ENCODE results near the gene TSC2.
A peak's percentile ranks its signal among the peaks of the same experiment; 100 is the strongest.

The TSC2 gene

DNA sequence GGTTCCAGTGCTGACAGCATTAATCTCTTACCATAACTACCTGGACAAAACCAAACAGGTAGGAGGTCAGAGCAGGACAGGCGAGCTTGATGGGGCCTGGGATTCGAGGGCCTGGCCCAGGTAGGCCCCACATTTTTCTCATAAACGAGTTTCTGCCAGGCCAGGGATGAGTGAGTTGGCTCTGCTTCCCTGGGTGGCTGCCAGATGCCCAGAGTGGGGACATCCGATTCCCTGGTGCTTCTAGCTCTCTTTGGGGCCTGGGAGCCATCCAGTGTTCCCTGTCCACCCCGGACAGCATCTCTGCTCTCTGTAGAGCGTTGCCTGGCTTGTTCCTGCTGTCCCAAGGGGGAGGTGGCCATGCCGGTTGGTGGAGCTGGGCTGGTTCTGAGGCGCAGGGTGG lies 25.1 kb downstream of the TSC2 start:
- no peak for DNase-seq

DNA sequence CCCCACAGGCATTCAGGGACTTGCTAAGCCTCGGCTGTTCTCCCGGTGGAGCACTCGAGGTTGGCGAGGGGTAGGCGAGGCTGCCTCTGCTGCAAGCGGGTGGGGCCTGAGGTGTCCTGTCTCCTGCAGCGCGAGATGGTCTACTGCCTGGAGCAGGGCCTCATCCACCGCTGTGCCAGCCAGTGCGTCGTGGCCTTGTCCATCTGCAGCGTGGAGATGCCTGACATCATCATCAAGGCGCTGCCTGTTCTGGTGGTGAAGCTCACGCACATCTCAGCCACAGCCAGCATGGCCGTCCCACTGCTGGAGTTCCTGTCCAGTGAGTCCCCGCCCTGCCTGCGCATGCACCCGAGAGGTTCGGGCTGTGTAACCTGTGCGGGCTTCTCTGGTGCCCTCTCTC lies 26.3 kb downstream of the TSC2 start:
- DNase-seq, result no peak

DNA sequence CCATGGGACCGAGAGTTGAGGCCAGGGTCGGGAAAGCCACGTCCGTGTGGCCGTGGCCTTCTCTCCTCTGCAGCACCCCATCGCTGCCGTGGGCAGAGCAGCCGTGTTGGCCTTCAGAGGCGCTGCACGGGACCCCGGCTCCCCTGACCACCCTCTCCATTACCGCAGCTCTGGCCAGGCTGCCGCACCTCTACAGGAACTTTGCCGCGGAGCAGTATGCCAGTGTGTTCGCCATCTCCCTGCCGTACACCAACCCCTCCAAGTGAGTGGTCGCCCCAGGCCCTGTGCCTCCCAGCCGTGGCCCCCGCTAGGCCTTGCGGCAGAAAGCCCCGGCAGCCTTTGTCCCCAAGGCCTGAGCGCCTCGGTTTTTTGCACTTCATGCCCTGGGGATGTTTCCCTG lies 27.8 kb downstream of the TSC2 start:
- no peak for DNase-seq

DNA sequence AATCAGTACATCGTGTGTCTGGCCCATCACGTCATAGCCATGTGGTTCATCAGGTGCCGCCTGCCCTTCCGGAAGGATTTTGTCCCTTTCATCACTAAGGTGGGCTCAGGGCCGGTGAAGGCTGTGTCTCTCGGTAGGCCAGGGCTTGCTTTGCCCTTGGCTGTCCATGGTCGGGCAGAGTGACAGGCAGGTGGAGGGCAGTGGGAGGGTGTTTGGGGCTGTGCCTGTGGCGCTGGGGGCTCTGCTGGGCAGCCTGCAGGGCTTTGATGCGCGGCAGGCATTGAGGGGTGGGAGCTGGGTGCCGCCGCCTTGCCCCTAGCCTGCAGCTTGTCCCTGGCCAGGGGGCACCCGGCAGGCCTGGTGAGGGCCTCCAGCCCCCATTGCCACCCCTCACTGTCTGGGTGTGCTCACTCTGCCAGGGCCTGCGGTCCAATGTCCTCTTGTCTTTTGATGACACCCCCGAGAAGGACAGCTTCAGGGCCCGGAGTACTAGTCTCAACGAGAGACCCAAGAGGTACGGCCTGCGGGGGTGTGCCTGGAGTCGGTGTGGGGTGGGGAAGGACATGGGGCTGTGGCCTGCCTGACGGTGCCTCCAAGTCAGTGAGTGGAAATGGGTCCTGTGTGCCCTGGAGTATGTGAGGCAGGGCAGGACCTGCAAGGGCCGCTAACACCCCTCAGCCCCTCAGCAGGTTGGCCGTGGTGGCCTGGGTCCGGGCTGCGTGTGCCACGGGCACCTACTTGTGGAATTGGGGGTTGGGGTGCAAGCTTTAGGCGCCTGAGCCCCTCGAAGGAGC lies 28.5 kb downstream of the TSC2 start:
- no peak for DNase-seq

DNA sequence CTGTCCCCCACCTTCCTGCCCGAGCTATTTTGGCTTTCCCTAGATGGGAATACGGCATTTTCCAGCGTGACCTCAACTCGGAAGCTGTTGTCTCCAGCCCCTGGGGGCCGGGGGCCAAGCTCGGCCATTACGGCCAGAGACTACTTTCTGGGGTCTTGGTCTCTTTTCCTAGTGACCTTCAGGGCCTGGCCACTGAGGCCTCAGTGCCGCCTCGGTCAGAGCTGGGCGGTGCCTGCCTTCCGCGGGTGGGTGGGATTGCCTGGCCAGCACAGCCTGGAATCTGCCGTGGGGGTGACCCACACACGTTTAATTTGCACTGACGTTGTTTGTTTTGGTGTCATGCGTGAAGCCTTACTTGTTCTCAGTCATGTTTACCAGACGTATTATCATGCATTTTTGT lies 29.2 kb downstream of the TSC2 start:
- no peak for DNase-seq

DNA sequence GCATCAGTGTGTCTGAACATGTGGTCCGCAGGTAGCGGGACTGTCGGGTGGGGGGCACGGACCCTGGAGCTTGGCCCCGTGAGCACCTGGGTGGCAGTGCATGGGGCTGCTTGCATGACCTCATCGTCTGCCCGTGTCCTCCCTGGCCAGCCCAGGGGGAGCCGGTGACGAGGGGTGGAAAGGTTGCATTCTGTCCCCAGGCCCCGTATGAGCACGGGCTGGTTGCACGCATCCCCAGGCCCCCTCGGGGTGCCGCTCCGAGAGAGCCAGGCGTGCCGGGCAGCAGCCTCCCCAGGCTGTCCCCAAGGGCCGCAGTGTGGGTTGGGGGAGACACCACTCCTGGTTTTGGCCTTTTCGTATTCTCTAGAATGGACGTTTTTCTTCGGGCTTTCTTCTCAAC lies 29.9 kb downstream of the TSC2 start:
- no peak for DNase-seq

DNA sequence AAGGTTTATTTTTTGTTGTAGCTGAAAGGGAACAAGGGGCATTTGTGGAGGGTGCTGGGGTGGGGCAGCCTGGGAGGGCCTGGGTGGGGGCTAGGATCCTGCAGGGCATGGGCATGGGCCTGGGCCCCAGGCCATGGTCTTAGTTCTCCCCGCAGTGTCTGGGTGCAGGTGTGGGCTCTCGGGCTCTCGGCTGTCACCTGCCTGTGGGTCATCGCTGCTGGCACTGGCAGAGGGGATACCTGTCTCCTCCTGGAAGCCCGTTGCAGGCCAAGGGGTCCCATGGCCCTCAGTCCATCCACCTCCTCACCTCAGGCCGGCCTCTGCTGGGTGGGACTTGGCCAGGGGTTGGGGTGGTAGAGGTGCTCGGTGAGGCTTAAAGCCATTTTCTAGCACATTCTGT lies 30.3 kb downstream of the TSC2 start:
- DNase-seq, result no peak

DNA sequence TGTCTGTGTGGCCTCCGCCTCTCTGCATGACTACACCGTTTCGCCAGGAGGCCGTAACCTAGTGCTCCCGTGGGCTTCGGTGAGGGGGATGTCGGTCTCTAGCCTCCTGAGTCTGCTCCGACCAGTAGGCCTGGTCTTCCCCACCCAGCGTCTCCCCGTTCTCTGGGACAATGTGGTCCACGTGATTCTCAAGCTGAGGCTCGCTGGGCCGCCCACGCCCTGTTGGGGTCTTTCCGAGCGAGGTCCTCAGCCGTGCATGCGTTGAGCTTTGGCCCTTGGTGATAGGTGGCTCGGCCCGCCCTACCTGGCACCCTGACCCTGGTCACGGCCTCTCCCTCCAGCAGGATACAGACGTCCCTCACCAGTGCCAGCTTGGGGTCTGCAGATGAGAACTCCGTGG lies 30.9 kb downstream of the TSC2 start:
- no peak for DNase-seq

DNA sequence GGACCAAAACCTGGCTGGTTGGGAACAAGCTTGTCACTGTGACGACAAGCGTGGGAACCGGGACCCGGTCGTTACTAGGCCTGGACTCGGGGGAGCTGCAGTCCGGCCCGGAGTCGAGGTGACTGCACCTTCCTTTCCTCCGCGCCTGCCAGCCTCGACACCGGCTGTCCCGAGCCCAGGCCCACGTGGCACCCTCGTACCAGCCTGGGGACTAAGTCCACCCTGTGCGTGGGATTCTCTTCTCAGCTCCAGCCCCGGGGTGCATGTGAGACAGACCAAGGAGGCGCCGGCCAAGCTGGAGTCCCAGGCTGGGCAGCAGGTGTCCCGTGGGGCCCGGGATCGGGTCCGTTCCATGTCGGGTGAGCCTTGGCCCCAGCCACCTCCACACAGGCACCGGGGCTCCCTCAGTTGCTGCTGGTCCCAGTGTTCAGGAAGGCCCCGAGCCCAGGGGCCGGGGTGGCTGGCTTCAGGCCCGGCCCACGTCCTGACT lies 31.6 kb downstream of the TSC2 start:
- DNase-seq, result no peak

DNA sequence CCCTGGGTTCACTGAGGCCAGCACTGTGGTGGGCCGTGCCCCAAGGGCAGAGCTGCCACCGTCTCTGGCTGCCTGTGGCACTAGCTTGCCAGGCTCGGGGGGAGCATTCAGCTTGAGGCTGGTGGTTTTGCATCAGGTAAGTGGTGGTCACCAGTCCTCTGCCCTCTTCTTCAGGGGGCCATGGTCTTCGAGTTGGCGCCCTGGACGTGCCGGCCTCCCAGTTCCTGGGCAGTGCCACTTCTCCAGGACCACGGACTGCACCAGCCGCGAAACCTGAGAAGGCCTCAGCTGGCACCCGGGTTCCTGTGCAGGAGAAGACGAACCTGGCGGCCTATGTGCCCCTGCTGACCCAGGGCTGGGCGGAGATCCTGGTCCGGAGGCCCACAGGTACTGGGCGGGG lies 32.2 kb downstream of the TSC2 start:
- no peak for DNase-seq

DNA sequence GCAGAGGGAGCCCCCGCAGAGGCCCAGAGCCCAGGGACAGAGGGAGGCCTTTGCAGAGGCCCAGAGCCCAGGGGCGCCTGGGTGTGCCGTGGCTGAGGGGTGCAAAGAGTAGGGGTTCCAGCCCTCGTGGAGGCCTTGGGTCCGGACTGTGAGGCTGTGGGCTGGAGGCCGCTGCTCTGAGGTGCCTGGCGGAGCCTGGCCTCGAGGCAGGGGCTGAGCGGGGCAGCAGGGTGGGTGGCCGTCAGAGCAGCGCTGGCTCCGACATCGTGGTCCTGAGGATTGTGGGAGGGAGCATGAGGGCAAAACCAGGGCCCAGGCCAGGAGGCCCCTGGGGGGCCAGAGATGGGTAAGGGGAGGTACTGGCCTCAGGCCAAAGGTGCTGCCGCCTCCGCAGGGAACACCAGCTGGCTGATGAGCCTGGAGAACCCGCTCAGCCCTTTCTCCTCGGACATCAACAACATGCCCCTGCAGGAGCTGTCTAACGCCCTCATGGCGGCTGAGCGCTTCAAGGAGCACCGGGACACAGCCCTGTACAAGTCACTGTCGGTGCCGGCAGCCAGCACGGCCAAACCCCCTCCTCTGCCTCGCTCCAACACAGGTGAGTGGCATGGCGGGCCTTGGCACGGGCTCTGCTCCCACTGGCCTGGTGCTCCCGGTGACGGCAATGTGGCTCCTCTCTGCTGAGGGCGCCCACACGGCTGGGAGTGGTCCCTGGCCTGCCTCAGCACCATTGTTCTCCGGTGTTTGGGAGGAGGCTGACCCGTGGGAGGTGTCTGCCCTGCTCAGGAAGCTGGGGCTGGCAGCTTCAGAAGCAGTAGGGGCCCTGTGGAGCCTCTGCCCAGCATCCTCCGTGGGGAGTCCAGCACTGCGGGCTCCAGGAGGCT lies 33.7 kb downstream of the TSC2 start:
- DNase-seq, result no peak

DNA sequence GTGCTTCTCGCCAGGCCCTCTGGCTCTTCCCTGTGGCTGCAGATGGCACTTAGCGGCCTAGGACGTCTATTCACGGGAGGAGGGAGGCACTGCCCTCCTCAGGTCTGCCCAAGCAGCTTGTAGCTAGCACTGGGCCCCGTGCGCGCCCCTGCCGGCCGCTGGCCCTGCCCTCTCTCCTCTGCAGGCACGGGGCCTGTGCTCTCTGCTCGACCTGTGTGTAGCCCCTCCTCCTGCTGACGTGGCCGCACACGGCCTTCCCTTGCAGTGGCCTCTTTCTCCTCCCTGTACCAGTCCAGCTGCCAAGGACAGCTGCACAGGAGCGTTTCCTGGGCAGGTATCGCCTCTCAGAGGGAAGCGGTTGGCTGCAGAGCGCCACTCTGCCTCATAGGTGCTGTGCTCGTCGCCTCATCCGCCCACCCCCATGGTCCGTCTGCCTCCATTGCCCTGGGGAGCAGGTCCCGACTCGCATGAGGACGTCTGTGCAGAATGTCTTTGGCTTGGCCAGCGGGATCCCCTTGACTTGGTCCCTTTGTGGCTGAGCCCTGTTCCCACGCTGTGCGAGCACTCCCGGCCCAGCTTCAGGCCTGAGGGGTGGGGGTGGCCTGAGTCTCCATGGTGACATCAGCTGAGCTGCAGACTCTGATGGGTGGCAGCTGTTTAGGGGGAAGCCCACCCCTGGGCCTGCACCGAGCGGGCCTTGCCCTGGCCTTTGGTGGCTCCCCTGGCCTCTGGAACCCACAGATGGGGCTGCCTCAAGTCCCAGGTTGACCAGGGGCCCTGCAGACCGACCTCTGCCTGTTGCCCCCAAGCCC lies 34.6 kb downstream of the TSC2 start:
- DNase-seq, result peak; percentile 89

DNA sequence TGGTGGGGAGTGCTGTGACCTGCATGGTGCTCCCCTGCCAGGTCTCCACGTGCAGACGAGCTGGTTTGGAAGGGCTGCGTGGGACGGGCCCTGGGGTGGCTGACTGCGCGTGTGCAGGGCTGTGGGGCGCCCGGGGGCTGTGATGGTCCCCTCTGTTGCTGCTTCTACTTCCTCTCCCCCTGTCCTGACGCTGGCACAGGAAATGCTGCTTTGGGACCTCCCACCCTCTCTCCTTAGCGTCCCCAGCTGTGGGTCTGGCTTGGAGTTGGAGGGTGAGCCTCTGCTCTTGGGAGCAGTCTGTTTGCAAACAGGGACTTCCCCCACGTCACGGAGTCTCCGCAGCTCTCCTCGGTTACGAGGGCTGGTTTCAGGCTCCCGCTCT lies 35.2 kb downstream of the TSC2 start:
- DNase-seq, result no peak

DNA sequence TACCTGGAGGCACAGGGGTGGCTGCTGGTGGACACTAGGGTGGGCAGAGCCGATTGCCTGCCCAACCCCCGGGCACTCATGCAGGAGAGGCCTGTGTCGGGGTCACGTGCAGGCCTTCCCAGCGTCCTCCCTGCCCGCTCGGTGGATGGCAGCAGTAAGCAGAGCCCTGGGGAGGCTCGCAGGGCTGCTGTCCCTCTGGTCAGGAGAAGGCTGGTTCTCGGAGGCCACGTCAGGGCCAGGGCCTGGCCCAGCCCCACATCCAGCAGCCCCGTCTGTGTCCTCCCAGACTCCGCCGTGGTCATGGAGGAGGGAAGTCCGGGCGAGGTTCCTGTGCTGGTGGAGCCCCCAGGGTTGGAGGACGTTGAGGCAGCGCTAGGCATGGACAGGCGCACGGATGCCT lies 35.6 kb downstream of the TSC2 start:
- no peak for DNase-seq

DNA sequence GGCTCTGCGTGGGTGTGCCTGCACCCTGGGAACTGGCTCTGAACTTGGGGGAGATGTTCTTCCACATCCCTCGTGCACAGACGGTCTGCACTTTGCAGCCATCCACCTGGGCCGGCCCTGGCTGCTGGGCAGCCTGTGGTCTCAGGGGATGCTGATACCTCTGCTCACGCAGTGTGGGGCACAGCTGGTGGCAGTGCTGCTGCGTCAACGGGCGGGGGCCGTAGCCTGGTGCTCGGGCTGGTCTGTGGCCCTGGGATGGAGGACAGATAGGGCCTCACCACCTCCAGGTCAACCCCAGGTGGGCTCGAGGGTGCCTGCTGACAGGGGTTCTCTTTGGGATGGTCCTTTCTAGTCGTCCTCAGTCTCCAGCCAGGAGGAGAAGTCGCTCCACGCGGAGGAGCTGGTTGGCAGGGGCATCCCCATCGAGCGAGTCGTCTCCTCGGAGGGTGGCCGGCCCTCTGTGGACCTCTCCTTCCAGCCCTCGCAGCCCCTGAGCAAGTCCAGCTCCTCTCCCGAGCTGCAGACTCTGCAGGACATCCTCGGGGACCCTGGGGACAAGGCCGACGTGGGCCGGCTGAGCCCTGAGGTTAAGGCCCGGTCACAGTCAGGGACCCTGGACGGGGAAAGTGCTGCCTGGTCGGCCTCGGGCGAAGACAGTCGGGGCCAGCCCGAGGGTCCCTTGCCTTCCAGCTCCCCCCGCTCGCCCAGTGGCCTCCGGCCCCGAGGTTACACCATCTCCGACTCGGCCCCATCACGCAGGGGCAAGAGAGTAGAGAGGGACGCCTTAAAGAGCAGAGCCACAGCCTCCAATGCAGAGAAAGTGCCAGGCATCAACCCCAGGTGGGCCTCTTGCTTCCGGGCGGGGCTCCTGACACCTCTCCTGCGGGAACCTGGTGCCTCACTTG lies 36.3 kb downstream of the TSC2 start:
- DNase-seq, result no peak

DNA sequence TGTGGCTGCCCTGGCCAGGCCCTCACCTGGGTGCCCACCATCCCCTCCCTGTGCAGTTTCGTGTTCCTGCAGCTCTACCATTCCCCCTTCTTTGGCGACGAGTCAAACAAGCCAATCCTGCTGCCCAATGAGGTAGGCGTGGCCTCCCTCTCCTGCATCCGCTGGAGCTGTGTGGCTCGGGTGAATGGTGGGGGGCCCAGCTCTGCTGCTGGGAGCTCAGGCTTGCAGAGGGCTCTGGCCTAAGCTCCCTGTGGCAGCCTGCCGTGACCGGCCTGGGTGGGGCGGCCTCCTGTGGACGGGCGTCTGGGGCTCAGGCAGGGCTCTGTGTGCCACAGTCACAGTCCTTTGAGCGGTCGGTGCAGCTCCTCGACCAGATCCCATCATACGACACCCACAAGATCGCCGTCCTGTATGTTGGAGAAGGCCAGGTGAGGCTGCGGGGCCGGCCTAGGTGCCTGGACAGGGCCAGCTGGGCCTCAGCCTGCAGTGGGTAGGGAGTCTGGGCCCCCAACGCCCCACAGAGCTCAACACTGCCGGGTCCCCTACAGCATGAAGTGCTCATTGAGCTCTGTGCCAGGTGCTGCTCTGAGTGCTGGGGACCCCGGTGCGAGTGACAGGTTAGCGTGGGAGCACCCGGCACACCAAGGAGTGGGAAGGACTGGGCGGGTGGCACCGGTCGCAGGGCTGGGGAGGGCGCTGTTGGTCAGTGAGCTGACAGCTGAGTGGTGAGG lies 37.3 kb downstream of the TSC2 start:
- no peak for DNase-seq

DNA sequence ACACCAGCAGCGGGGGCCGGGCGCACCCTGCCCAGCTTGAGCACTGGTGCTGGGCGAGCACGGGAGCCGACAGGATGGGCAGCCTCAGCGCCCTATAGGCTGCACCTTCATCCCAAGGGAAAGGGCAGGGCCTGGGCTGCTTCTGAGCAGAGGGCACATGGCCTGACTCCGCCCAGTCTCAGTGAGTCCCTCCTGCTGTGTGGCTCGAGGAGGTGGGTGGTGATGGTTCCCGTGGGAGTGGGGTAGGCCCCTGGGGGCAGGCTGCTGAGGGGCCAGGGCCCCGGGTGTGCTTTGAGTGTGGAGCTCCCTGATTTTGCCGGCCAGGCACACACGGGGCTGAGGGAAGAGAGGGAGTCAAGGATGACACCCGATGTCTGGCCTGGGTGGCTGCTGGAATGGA lies 37.9 kb downstream of the TSC2 start:
- no peak for DNase-seq

DNA sequence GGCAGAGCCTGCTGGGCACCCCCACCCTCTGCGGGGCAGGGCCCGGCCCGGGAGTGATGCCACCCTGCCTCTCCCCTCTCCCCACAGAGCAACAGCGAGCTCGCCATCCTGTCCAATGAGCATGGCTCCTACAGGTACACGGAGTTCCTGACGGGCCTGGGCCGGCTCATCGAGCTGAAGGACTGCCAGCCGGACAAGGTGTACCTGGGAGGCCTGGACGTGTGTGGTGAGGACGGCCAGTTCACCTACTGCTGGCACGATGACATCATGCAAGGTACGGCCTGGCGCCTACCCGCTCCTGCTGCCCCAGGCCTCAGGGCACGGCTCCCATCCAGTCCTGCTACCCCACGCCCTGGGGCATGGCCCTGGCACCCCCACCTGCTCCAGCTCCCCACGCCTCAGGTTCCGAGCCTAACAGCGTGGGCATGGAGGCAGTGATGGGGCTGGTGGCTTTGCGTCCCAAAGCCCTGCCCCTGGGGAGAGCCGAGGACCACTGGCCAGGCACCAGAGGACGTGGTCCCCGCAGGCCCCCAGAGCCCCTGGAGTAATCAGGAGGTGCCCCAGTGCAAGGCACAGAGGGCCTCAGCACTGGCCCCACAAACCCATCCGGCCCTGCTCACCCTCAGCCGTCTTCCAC lies 38.4 kb downstream of the TSC2 start:
- DNase-seq, result no peak

DNA sequence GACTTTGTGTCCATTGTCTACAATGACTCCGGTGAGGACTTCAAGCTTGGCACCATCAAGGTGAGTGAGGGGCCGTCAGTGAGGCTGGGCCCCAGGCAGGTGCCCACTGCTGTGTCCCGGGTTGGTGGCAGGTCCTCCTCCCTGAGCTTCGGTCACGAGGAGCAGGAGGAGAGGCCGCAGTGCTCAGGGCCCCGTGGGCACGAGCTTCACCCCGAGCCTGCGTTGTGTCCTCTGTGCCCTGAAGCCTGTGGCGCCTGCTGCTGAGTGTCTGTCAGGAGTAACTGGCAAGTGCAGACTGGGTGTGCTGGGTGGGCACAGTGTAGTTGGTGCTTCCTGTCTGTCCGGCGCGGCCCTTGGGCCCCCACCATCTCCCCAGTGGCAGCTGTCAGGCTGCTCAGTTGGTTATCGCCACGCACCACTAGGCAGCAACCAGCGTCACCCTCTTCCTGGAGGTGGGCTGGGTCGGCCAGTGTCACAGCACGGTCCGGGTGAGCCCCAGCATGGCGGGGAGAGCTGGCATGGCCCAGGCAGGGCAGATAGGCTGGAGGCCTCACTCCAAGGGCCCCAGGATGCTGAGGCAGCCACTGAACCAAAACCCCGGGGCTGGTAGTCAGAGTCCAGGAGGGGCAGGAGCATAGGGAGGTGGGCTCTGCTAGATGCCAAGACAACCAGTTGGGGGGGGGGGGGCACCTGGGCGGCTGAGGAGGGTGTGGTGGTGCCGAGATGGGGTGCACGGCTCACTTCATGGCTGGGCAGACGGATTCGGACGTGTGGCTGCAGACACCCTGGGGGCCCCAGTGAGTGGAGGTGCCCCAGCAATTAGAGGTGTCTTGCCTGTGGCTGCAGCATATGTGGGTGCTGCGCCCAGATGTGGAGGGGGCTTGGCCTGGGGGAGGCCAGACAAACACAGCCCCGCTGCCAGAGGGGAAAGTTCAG lies 39.3 kb downstream of the TSC2 start:
- DNase-seq, result no peak
